ENCODE data around the gene GPX3.

DNA sequence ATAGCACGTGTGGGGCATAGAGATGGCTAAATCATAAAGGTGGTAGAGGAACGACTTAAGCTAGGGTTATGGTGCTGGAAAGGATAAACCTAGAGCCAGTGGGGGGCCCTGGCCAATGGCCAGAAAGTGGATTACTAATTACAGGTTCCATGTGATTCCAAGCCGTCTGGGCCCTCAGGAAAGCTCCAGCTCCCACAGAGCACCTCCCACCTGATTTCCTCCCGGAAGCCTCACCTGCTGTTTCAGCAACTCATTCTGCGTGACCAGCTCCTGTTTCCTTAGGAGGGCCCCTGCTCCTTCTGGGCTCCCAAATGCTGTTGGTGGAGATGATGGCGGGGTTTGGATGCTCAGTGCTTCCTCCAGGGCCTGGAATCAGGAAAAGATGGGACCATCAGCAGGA, 16.2 kb downstream of the GPX3 start:
- TF ChIP-seq, protein P1, sequence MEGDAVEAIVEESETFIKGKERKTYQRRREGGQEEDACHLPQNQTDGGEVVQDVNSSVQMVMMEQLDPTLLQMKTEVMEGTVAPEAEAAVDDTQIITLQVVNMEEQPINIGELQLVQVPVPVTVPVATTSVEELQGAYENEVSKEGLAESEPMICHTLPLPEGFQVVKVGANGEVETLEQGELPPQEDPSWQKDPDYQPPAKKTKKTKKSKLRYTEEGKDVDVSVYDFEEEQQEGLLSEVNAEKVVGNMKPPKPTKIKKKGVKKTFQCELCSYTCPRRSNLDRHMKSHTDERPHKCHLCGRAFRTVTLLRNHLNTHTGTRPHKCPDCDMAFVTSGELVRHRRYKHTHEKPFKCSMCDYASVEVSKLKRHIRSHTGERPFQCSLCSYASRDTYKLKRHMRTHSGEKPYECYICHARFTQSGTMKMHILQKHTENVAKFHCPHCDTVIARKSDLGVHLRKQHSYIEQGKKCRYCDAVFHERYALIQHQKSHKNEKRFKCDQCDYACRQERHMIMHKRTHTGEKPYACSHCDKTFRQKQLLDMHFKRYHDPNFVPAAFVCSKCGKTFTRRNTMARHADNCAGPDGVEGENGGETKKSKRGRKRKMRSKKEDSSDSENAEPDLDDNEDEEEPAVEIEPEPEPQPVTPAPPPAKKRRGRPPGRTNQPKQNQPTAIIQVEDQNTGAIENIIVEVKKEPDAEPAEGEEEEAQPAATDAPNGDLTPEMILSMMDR (IDR thresholded peaks at IDR 0.05; ENCODE audit: low read length): no peak
- TF ChIP-seq EZH2 (optimal IDR thresholded peaks at IDR 0.05; ENCODE audit: low read depth, low read length) (no peak), EZH2phosphoT487 (IDR thresholded peaks at IDR 0.05; ENCODE audit: low read length) (no peak)
